ENCODE measurements around the gene SEC16B. TPM values are rescaled to one million over a fixed set of nuclear protein-coding genes. Genes with fewer than 3 reads are reported as not detected.
A peak's percentile ranks its signal among the peaks of the same experiment; 100 is the strongest.

SEC16B gene
- total RNA-seq, 1 experiment from 2014 or later = 0.07 TPM

GRCh38 chr1:177959811-177960515, 9.9 kb downstream of the SEC16B start:
- no peaks in the 10 kb centered on the region for H3F3A ChIP-seq (ENCODE audit: low read length, unreplicated experiment)
- H3K27ac ChIP-seq (ENCODE audit: low read length) = no peak overlapping the region
- no peak overlapping the region for H3K4me3 ChIP-seq (ENCODE audit: low read length)
- TF ChIP-seq EZH2phosphoT487 (IDR thresholded peaks at IDR 0.05; ENCODE audit: borderline replicate concordance, low read length) (no peak), CTCF (conservative IDR thresholded peaks at IDR 0.05; ENCODE audit: low read depth, low read length) (peak; percentile 64)
- no peaks in the 10 kb centered on the region for H3K79me2 ChIP-seq (ENCODE audit: low read length)
- ATAC-seq = peak; percentile 86
- H3K36me3 ChIP-seq (ENCODE audit: low read depth, low read length) = no peaks in the 10 kb centered on the region
- H3K4me2 ChIP-seq (ENCODE audit: low read length) = no peak overlapping the region
- peak overlapping the region; percentile 45; the same call in 1 of the 2 replicates for H2AFZ ChIP-seq (ENCODE audit: low read length)
- H3K27me3 ChIP-seq (ENCODE audit: low read length) = no peaks in the 10 kb centered on the region
- ChIA-PET POLR2A (ENCODE audit: unreplicated experiment) (no interaction called here), CTCF (no interaction called here)
- no peaks in the 10 kb centered on the region for H4K20me1 ChIP-seq (ENCODE audit: low read length)
- H3K9me2 ChIP-seq (replicated peaks; ENCODE audit: low read length) = no peaks in the 10 kb centered on the region
- no TSS peak for BruUV-seq (replicated peaks)
- intact Hi-C loops (cut with micrococcal nuclease) = loop anchor here (1.0 to 5.0 kb wide), 3 partner anchors 77 to 323 kb away; no protein-coding TSS in a partner anchor
- DNase-seq = peak; percentile 55
- no peaks in the 10 kb centered on the region for H3K9me3 ChIP-seq (ENCODE audit: low read length)
- H3K4me1 ChIP-seq (ENCODE audit: insufficient read depth, low read length) = no peaks in the 10 kb centered on the region
- H3K9ac ChIP-seq (ENCODE audit: low read length) = no peak overlapping the region

- H3K27ac ChIP-seq (ENCODE audit: low read length) = no peak overlapping the region
- H3F3A ChIP-seq (ENCODE audit: low read length, unreplicated experiment) = no peaks in the 10 kb centered on the region
- TF ChIP-seq EZH2phosphoT487 (IDR thresholded peaks at IDR 0.05; ENCODE audit: borderline replicate concordance, low read length) (no peak), CTCF (conservative IDR thresholded peaks at IDR 0.05; ENCODE audit: low read depth, low read length) (no peak), EZH2 (IDR thresholded peaks at IDR 0.05; ENCODE audit: low read length, unreplicated experiment) (no peak)
- DNase-seq (no peak), ATAC-seq (no peak)
- H3K4me2 ChIP-seq (ENCODE audit: low read length) = no peak overlapping the region
- no peaks in the 10 kb centered on the region for H3K79me2 ChIP-seq (ENCODE audit: low read length)
- H3K9me3 ChIP-seq (ENCODE audit: low read length) = no peaks in the 10 kb centered on the region
- no peaks in the 10 kb centered on the region for H3K36me3 ChIP-seq (ENCODE audit: low read depth, low read length)
- H2AFZ ChIP-seq (ENCODE audit: low read length) = no peak overlapping the region
- POLR2A ChIA-PET (ENCODE audit: unreplicated experiment) = no interaction called here
- CTCF ChIA-PET = interaction anchor here (0.6 kb wide), 2 partner anchors 102 to 516 kb away, joined by 3 read pairs; no protein-coding TSS in a partner anchor
- H3K4me1 ChIP-seq (ENCODE audit: insufficient read depth, low read length) = no peaks in the 10 kb centered on the region
- no peak overlapping the region for H3K4me3 ChIP-seq (ENCODE audit: low read length)
- no peak overlapping the region for H3K9ac ChIP-seq (ENCODE audit: low read length)
- intact Hi-C loops (cut with micrococcal nuclease) = loop anchor here (5.0 kb wide), 1 partner anchor 79 kb away; no protein-coding TSS in a partner anchor
- H3K27me3 ChIP-seq (ENCODE audit: low read length) = no peaks in the 10 kb centered on the region
- no peaks in the 10 kb centered on the region for H4K20me1 ChIP-seq (ENCODE audit: low read length)
- BruUV-seq (replicated peaks) = no TSS peak
- no peaks in the 10 kb centered on the region for H3K9me2 ChIP-seq (replicated peaks; ENCODE audit: low read length)
Measured at GRCh38 chr1:177958092-177958491, 11.8 kb downstream of the SEC16B start.

GRCh38 chr1:177954076-177954475, 15.8 kb downstream of the SEC16B start:
- Histone ChIP-seq H3K27ac (ENCODE audit: low read length) (no peak overlapping the region), H3K36me3 (ENCODE audit: low read depth, low read length) (no peaks in the 10 kb centered on the region), H3K79me2 (ENCODE audit: low read length) (no peaks in the 10 kb centered on the region), H3K4me2 (ENCODE audit: low read length) (no peak overlapping the region), H3K9me2 (replicated peaks; ENCODE audit: low read length) (no peaks in the 10 kb centered on the region), H3K27me3 (ENCODE audit: low read length) (no peaks in the 10 kb centered on the region), H2AFZ (ENCODE audit: low read length) (no peak overlapping the region), H3K4me3 (ENCODE audit: low read length) (no peak overlapping the region), H4K20me1 (ENCODE audit: low read length) (no peaks in the 10 kb centered on the region), H3F3A (ENCODE audit: low read length, unreplicated experiment) (no peaks in the 10 kb centered on the region), H3K9ac (ENCODE audit: low read length) (no peak overlapping the region), H3K4me1 (ENCODE audit: insufficient read depth, low read length) (no peaks in the 10 kb centered on the region), H3K9me3 (ENCODE audit: low read length) (no peaks in the 10 kb centered on the region)
- POLR2A ChIA-PET (ENCODE audit: unreplicated experiment) = no interaction called here
- intact Hi-C loops (cut with micrococcal nuclease) = no loop called here
- no peak for DNase-seq
- TF ChIP-seq EZH2phosphoT487 (IDR thresholded peaks at IDR 0.05; ENCODE audit: borderline replicate concordance, low read length) = no peak
- no peak for TF ChIP-seq EZH2 (IDR thresholded peaks at IDR 0.05; ENCODE audit: low read length, unreplicated experiment)
- CTCF ChIA-PET = no interaction called here
- BruUV-seq (replicated peaks) = no TSS peak
- ATAC-seq = no peak
